Stomach smooth muscle (tissue), 2 donors: ENCODE measurements around the gene POLD2.

Experiments used
- H3K27ac ChIP-seq: one replicate; pipeline ENCODE4 v1.7.0; 2013; ENCODE audit warnings: mild to moderate bottlenecking, low read length, inconsistent platforms
- H3K27me3 ChIP-seq, 2 donors: one replicate each; pipeline ENCODE4 v1.7.0; 2013; ENCODE audit warnings: low read length in 2 of 2; ENCODE audit not compliant: insufficient read depth in 2 of 2, control insufficient read depth in 1 of 2
- H3K36me3 ChIP-seq, 2 donors: one replicate each; pipeline ENCODE4 v1.7.0; 2013; ENCODE audit warnings: low read length in 2 of 2; ENCODE audit not compliant: control insufficient read depth in 2 of 2, insufficient read depth in 2 of 2
- H3K4me1 ChIP-seq: one replicate; pipeline ENCODE4 v1.7.0; 2013; ENCODE audit warnings: low read length; ENCODE audit not compliant: control insufficient read depth, insufficient read depth
- H3K4me3 ChIP-seq, 2 donors: one replicate each; pipeline ENCODE4 v1.7.0; 2013; ENCODE audit warnings: low read length in 2 of 2
- H3K9ac ChIP-seq, 2 donors: one replicate each; pipeline ENCODE4 v1.7.0; 2013; ENCODE audit warnings: low read length in 2 of 2, mild to moderate bottlenecking in 1 of 2
- H3K9me3 ChIP-seq, 2 donors: one replicate each; pipeline ENCODE4 v1.7.0; 2013; ENCODE audit warnings: low read length in 2 of 2; ENCODE audit not compliant: control insufficient read depth in 2 of 2
- donor health status: healthy.
- donor health status: Pancreatic carcinoma.

Gene POLD2

DNA sequence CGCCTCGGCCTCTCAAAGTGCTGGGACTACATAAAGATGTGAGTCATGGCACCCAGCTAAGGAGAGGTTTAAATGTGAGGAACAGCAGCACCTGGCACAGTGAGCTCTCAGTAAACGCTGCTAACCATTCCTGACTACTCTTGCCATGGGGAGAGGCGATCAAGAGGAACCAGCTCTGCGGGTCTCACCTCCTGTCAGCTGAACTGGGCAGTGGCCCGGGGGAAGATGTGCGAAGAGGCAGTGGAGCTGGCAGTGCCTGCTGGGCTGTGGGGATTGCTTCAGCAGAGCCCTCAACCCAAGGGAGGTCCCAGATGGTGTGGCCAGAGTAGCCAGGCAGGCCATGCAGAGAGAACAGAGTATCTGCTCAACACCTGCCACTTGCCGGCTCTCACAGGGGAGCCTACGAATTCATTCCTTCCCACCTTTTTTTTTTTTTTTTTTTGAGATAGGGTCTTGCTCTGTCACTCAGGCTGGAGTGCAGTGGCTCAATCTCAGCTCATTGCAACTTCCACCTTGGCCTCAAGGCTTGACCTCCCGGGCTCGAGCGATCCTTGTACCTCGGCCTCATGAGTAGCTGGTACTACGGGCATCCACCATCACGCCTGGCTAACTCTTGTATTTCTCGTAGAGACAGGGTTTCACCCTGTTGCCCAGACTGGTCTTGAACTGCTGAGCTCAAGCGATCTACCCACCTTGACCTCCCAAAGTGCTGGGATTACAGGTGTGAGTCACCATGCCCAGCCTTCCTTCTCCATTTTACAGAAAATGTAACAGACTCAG is 47.9 kb downstream of the POLD2 start:
- Histone ChIP-seq H3K9me3 (no peaks in the 10 kb centered on the region), H3K27me3 (no peaks in the 10 kb centered on the region), H3K9ac (no peak overlapping the region), H3K36me3 (peaks cover 40 to 50% of the 10 kb centered on the region in 2 donors), H3K4me1 (peaks cover 29% of the 10 kb centered on the region), H3K4me3 (no peak overlapping the region), H3K27ac (no peak overlapping the region)

DNA sequence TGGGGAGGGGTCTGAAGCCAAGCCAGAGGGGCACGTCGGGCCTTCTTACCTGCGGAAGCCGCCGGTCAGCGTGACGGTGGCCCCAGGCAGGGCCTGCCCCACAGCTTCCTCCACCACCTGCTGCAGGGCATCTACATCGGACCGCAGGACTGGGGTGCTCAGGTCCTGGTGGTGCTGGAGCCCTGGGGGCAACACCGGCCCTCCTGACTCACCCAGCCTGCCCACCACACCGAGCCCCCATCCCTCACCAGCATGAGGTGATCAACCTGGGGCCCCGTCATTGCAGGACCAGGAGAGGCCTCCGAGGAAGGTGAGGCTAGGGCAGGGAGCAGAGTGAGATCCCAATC is 49.0 kb downstream of the POLD2 start:
- Histone ChIP-seq H3K4me1 (peaks cover 29% of the 10 kb centered on the region), H3K27me3 (no peaks in the 10 kb centered on the region), H3K36me3 (peaks cover 34 to 43% of the 10 kb centered on the region in 2 donors), H3K9ac (no peak overlapping the region), H3K4me3 (no peak overlapping the region), H3K9me3 (no peaks in the 10 kb centered on the region), H3K27ac (peak overlapping the region; percentile 73)

DNA sequence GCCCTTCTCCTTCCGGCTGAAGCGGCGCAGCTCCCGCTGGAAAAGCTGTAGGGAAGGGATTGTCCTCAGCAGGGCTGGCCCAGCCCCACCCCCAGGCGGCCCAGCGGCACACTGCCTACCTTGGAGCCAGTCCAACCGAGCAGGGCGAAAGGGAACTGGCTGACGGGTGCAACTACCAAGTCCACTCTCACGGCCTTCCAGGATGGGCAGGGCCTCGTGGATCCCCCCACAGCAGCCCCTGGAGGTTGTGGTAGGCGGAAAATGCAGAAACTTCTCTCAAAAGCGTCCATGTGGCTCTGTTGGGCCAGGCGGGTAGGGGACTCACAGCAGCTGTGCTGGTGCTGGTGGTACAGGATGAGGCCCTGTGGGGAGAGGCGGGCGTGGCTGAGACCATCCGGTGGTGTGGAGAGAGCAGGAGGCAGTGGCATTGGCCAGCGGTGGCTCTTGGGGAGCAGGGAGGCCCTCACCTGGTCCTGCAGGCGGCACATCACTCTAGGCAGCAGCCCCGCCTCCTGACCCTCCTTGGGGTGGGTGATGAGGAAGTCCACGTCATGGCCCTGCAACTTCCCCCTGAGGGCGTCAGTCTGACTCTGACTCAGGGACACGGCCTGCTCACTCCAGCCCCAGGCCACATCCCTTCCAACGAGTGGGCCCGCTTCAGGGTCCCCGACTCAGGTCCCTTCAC is 49.5 kb downstream of the POLD2 start:
- Histone ChIP-seq H3K27ac (peak overlapping the region; percentile 73), H3K4me3 (no peak overlapping the region), H3K36me3 (peaks cover 30 to 39% of the 10 kb centered on the region in 2 donors), H3K9ac (peak overlapping the region in 1 of 2 donors; percentile 5), H3K4me1 (peaks cover 29% of the 10 kb centered on the region), H3K9me3 (no peaks in the 10 kb centered on the region), H3K27me3 (no peaks in the 10 kb centered on the region)

DNA sequence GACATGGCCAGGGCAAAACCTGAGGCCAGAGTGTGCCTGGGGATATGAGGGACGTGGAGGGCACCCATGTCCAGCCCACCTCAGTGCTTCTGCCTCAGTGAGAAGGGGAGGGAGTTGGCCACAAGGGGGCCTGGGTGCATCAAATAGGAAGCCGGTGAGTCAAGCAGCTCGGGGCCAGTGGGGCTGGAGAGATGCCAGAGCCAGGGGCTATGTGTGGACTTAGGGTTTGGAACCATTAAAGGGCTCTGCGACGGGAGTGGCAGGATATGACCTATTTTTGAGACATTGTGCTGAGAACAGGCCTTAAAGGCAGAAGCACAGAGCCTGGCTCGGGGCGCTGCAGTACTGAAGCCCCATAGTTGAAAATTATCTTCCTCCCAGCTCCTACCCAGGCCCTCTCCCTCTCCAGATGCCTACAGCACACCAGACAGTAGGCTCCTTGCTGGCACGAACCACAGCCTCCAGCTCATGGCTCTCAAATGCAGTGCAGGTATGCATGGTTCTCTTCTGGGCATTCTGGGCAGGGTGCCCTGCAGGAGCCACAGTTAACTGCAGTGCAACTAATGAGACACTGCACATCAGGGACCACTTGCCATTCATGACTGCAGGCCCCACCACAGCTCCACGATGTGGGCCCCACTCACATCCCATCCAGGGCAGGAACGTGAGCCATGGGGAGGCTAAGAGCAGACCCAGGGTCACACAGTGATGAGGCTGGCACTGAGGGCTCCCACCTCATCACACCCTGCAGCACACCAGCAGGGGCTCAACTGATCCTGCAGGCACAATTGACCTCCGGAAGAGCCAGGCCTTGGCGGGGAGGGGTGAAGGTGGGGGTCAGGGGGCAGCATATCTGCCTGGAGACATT is 50.8 kb downstream of the POLD2 start:
- Histone ChIP-seq H3K4me3 (no peak overlapping the region), H3K4me1 (peaks cover 28% of the 10 kb centered on the region), H3K36me3 (peaks cover 25 to 29% of the 10 kb centered on the region in 2 donors), H3K9ac (peak overlapping the region in 1 of 2 donors; percentile 13), H3K9me3 (no peaks in the 10 kb centered on the region), H3K27me3 (no peaks in the 10 kb centered on the region), H3K27ac (peak overlapping the region; percentile 73)

DNA sequence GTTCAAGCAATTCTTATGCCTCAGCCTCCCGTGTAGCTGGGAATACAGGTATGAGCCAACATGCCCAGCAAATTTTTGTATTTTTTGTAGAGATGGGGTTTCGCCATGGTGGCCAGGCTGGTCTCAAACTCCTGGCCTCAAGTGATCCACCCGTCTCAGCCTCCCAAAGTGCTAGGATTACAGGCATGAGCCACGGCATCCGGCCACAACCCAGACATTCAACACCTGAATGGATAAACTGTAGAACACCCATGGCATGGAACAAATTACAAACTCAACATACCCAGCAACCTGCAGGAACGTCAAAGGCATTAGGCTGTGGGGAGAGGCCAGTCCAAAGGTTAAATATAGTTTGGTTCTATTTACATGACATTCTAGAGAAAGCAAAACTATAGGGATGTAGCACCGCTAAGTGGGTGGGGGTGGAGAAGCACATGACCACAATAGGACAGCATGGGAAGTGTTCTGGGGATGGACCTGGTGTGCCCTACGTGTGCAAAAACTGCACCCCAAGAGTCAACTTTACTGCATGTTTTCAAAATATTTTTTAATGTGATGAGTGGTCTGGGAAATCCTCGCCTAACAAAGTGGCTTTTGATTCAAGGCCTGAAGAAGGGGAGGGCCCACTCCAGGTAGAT is 51.5 kb downstream of the POLD2 start:
- peak overlapping the region in 1 of 2 donors; percentile 13 for H3K9ac ChIP-seq
- peaks cover 31% of the 10 kb centered on the region for H3K4me1 ChIP-seq
- peak overlapping the region; percentile 73 for H3K27ac ChIP-seq
- H3K4me3 ChIP-seq, result no peak overlapping the region
- no peaks in the 10 kb centered on the region for H3K27me3 ChIP-seq
- H3K36me3 ChIP-seq, result peaks cover 17 to 23% of the 10 kb centered on the region in 2 donors
- no peaks in the 10 kb centered on the region for H3K9me3 ChIP-seq

DNA sequence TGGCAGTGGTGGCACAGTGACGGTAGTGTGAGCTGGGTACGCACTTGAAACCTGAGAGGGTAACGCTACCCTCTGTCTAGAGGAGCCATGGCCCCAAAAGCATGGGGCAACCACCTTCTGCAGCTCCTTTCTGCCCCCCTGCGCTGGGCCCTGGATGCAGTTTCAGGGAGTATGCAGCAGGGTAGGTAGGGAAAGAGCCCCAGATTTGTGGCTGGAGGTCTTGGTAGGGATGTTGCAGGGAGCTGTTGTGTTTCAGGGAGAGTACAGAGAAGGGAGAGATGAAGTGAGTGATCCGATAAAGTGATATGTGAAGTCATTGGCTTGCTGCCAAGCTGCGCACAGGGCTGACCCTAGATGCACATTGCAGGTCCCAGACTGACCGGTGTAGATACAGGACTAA is 55.3 kb downstream of the POLD2 start:
- H3K36me3 ChIP-seq, result peaks cover under 1 to 4% of the 10 kb centered on the region in 2 donors
- no peak overlapping the region for H3K4me3 ChIP-seq
- H3K9me3 ChIP-seq, result no peaks in the 10 kb centered on the region
- no peak overlapping the region for H3K27ac ChIP-seq
- no peaks in the 10 kb centered on the region for H3K27me3 ChIP-seq
- no peak overlapping the region for H3K9ac ChIP-seq
- peaks cover 48% of the 10 kb centered on the region for H3K4me1 ChIP-seq

DNA sequence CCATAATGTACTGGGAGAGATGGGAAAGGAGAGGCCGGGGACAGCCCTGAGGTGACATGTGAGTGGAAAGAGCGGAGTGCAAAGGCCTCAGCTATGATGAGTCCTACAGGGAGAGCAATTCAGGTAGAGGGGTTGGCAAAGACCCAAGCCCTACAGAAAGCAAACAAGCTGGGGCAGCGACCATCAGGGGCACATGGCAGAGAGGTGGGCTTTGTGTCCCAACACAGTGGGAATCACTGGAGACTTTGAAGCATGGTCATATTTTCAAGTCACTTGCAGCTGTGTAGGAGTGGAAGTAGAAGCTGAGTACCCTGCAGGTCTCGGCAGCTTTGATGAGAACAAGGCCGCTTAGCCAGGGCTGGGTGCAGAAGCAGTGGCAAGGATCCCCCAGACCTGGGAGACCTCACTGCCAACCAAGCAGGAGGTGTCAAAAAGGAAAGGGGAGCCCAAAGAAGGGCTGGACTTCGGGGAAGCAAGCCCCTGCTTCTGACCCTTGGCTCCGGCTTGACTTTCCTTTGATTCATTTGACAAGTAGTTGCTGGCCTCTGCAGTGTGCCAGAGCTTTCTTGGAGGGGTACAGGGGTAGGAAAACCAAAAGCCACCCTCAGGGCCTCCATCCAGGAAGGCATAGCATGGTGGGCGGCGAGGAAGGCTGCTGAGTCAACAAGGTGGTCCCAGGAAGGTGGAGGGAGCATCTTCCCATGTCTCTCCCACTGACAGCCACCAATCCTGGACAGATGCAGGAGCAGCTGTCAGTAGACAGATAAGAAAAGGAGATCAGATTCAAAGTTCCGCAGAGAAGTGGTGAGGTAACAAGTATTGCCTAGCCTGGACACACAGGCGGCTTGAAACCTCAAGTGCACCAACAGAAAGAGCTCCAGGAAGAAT is 56.0 kb downstream of the POLD2 start:
- Histone ChIP-seq H3K4me3 (no peak overlapping the region), H3K9me3 (no peaks in the 10 kb centered on the region), H3K9ac (no peak overlapping the region), H3K4me1 (peaks cover 40% of the 10 kb centered on the region), H3K27ac (no peak overlapping the region), H3K27me3 (no peaks in the 10 kb centered on the region), H3K36me3 (no peaks in the 10 kb centered on the region)

DNA sequence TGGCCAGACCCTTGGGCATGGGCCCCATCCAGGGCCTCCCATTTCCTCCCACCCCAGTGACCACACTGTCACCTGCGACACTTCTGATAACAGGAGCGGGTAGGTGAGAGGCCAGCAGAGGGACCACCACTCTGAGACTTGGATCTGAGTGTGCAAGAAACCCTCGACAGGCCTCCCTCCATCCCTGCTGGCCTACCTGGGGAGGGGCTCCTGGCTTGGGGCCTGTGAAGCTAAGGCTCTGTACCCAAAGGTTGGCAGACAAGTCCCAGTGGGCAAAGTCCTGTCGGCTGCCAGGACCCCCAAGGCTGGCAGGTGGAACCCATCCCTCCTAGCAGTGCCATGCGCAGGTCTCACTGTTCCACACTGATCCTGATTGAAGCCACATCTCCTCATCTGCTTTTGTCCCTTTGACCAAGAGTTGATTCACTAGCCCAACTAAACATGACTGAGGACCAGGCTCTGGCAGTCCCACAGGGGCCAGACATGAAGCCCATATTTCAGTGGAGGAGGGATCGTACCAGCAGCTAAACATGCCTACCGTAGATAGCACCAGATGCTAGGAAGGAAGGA is 56.8 kb downstream of the POLD2 start:
- Histone ChIP-seq H3K4me3 (no peak overlapping the region), H3K27ac (no peak overlapping the region), H3K27me3 (no peaks in the 10 kb centered on the region), H3K4me1 (peaks cover 33% of the 10 kb centered on the region), H3K9me3 (no peaks in the 10 kb centered on the region), H3K9ac (no peak overlapping the region), H3K36me3 (peaks cover 0 to 7% of the 10 kb centered on the region in 2 donors)

DNA sequence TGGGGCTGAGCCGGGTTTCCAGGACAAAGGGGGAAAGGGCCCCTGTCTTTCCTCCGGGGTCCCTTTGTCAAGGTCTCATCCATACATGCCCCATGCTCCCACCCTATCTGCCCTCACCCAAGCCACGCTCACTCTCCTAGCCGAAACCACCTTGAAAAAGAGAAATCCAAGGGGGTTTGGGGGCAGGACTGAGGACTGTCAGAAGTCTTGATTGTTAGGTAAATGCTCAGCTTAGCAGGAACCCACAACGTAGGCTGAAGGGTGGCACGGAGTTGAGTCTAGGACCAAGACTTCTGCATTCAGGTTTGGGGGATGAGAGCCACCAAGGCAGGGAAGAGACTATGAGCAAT is 57.3 kb downstream of the POLD2 start:
- no peak overlapping the region for H3K9ac ChIP-seq
- no peak overlapping the region for H3K27ac ChIP-seq
- H3K27me3 ChIP-seq, result no peaks in the 10 kb centered on the region
- no peaks in the 10 kb centered on the region for H3K9me3 ChIP-seq
- peaks cover 33% of the 10 kb centered on the region for H3K4me1 ChIP-seq
- peak overlapping the region in 1 of 2 donors; percentile 59 for H3K4me3 ChIP-seq
- H3K36me3 ChIP-seq, result peaks cover 0 to 9% of the 10 kb centered on the region in 2 donors
